Mammary epithelial cell (primary cell): ENCODE results near the gene SPTAN1.

Experiments
- EZH2 ChIP-seq: IDR thresholded peaks from 2 replicates; pipeline ENCODE4 v1.6.1; 2012; ENCODE audit warnings: low read length, inconsistent platforms, borderline replicate concordance
- TF ChIP-seq, protein P1 (sequence below), 2 donors: IDR thresholded peaks in 1 of 2; conservative IDR thresholded peaks in 1 of 2; 2 replicates each; pipeline ENCODE4 v1.5.1; 2011 to 2012; ENCODE audit warnings: inconsistent platforms in 2 of 2, low read length in 2 of 2, mild to moderate bottlenecking in 2 of 2, control low read depth in 1 of 2, low read depth in 1 of 2; ENCODE audit not compliant: insufficient read depth in 1 of 2; ENCODE audit errors: extremely low read depth in 1 of 2

DNA sequence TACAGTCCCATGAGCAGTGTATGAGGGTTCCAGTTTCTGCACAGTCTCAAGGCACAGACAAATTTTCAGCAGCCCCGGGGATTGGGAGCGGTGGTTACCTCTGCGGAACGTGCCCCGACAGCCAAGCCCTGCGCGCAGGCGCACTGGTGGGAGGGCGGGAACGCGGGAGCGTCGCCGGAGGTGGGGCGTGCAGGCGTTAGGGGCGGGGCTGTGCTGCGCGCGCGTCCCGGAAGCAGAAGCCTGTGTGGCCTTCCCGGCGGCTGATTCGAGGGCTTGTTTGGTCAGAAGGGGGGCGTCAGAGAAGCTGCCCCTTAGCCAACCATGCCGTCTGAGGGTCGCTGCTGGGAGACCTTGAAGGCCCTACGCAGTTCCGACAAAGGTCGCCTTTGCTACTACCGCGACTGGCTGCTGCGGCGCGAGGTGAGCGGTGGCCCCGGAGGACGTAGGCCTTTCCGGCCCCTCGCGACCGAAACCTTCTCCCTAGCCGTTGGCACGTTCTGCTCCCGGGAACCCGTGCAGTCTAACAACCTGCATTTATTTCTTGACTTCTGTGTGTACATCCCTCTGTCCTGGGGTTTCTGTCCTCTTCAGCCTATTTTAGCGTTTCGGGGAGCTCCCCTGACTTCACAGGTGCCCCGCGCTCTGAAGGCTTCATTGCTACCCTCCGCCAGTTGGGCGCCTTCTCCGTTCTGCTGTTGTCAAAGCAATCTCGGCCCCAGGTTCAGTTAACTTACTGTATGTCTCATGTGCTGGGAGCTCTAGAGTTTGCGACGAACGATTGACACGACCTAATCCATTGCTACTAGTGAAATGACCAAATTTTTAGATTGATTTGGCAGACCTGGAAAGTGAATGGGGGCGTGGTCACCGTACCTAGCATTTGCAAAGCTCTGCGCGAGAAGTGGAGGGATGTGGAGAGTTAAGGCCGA, 47.6 kb upstream of the SPTAN1 start, which contains the start of gene GLE1:
- TF ChIP-seq, protein P1, sequence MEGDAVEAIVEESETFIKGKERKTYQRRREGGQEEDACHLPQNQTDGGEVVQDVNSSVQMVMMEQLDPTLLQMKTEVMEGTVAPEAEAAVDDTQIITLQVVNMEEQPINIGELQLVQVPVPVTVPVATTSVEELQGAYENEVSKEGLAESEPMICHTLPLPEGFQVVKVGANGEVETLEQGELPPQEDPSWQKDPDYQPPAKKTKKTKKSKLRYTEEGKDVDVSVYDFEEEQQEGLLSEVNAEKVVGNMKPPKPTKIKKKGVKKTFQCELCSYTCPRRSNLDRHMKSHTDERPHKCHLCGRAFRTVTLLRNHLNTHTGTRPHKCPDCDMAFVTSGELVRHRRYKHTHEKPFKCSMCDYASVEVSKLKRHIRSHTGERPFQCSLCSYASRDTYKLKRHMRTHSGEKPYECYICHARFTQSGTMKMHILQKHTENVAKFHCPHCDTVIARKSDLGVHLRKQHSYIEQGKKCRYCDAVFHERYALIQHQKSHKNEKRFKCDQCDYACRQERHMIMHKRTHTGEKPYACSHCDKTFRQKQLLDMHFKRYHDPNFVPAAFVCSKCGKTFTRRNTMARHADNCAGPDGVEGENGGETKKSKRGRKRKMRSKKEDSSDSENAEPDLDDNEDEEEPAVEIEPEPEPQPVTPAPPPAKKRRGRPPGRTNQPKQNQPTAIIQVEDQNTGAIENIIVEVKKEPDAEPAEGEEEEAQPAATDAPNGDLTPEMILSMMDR (conservative IDR thresholded peaks at IDR 0.05 in 1 of 2, IDR thresholded peaks at IDR 0.05 in 1 of 2; ENCODE audit: extremely low read depth in 1 of 2, insufficient read depth in 1 of 2, low read depth in 1 of 2, low read length in 2 of 2): no peak
- no peak for TF ChIP-seq EZH2
